ENCODE data around the gene CACNB4. TPM values are rescaled to one million over a fixed set of nuclear protein-coding genes. Genes with fewer than 3 reads are reported as not detected.
A peak's percentile ranks its signal among the peaks of the same experiment; 100 is the strongest.
"Not testable (repeated sequence)": the region's sequence is repeated elsewhere in the genome, so short reads cannot be mapped to it uniquely, and the experiment has no call there.

The CACNB4 gene
- total RNA-seq, 1 donor, result 4.8 TPM

DNA sequence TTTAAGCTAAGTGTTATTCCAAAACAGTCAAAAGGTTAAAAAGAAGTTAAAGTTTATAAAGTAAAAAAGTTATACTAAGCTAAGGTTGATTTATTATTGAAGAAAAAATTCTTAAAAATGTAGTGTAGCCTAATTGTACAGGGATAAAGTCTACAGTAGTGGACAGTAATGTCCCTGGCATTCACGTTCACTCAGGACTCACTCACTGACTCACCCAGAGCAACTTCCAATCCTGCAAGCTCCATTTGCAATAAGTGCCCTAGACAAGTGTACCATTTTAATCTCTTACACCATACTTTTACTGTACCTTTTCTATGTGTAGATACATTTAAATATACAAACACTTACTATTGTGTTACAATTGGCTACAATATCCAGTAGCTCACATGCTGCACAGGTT is 86.1 kb downstream of the CACNB4 start:
- TF ChIP-seq, protein P1, sequence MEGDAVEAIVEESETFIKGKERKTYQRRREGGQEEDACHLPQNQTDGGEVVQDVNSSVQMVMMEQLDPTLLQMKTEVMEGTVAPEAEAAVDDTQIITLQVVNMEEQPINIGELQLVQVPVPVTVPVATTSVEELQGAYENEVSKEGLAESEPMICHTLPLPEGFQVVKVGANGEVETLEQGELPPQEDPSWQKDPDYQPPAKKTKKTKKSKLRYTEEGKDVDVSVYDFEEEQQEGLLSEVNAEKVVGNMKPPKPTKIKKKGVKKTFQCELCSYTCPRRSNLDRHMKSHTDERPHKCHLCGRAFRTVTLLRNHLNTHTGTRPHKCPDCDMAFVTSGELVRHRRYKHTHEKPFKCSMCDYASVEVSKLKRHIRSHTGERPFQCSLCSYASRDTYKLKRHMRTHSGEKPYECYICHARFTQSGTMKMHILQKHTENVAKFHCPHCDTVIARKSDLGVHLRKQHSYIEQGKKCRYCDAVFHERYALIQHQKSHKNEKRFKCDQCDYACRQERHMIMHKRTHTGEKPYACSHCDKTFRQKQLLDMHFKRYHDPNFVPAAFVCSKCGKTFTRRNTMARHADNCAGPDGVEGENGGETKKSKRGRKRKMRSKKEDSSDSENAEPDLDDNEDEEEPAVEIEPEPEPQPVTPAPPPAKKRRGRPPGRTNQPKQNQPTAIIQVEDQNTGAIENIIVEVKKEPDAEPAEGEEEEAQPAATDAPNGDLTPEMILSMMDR (IDR thresholded peaks at IDR 0.05; ENCODE audit: insufficient read depth, low read length), result no peak
- no peak for DNase-seq (ENCODE audit: low read depth)
- H3K4me3 ChIP-seq (ENCODE audit: low read depth, low read length), result no peak overlapping the region

DNA sequence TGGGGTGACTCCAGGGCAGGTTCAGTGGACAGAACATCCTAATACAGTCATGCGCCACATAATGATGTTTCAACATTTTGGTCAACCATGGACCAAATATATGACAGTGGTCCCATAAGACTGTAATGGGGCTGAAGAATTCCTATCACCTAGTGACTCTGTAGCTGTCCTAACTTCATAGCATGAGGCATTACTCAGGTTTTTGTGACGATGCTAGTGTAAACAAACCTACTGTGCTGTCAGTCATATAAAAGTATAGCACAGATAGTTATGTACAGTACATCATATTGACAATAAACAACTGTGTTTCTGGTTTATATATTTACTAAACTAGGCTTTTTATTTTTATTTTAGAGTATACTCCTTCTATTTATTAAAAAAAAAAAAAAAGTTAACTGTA is 87.1 kb downstream of the CACNB4 start:
- TF ChIP-seq, protein P1 (IDR thresholded peaks at IDR 0.05; ENCODE audit: insufficient read depth, low read length), result no peak
- H3K4me3 ChIP-seq (ENCODE audit: low read depth, low read length), result no peak overlapping the region
- no peak for DNase-seq (ENCODE audit: low read depth)

DNA sequence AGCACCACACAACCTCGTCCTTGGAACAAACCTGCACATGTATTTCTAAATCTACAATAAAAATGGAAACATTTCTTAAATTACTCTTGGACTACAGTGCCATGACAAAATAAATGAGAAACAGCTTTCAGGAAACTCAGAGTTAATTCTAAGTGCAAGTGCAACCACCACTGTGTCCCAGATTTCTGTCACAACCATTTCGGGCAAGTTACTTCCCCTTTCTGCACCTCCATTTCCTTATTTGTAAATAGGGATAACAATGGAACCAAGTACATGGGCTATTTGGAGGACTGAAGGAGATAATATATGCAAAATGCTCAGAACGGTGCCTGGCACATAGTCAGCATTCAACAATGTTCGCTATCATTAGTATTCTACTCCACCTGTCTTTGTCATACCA is 93.2 kb downstream of the CACNB4 start:
- DNase-seq (ENCODE audit: low read depth), result no peak
- TF ChIP-seq, protein P1 (IDR thresholded peaks at IDR 0.05; ENCODE audit: insufficient read depth, low read length), result no peak
- H3K4me3 ChIP-seq (ENCODE audit: low read depth, low read length), result no peak overlapping the region

DNA sequence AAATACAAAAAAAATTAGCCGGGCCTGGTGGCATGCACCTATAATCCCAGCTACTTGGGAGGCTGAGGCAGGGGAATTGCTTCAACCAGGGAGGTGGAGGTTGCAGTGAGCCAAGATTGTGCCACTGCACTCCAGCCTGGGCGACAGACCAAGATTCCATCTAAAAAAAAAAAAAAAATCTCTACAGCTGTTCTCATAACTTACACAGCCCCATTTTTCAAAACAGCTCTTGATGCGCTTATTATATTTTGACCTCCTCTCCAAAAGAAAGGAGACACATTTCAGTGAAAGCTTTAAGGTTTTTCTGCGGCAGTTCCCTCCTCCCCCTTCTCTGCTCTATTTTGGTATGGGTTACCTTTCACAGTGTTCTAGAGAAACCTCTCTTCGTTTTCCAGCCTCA is 95.6 kb downstream of the CACNB4 start:
- DNase-seq (ENCODE audit: low read depth); H3K4me3 ChIP-seq (ENCODE audit: low read depth, low read length): not testable (repeated sequence)

DNA sequence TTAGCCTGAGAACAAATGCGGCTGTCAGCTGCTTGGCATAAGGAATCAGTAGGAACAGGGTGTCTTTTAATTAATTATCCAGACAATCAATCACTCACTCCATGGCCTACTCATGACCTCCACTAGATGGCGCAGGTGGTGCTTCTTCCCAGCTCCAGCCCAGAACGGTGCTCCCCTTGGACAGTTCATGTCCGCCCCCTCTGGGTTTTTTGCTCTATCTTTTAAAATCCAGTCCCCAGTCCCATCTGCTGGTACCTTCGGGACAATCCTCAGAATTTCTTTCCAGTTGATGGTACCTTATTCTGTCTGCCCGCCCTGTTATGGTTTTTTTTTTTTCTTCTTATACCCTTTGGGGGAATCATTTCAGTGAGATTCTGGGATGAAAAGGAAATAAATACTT is 99.8 kb downstream of the CACNB4 start:
- TF ChIP-seq, protein P1 (IDR thresholded peaks at IDR 0.05; ENCODE audit: insufficient read depth, low read length), result peak; percentile 84
- H3K4me3 ChIP-seq (ENCODE audit: low read depth, low read length), result no peak overlapping the region
- peak; percentile 45 for DNase-seq (ENCODE audit: low read depth)

DNA sequence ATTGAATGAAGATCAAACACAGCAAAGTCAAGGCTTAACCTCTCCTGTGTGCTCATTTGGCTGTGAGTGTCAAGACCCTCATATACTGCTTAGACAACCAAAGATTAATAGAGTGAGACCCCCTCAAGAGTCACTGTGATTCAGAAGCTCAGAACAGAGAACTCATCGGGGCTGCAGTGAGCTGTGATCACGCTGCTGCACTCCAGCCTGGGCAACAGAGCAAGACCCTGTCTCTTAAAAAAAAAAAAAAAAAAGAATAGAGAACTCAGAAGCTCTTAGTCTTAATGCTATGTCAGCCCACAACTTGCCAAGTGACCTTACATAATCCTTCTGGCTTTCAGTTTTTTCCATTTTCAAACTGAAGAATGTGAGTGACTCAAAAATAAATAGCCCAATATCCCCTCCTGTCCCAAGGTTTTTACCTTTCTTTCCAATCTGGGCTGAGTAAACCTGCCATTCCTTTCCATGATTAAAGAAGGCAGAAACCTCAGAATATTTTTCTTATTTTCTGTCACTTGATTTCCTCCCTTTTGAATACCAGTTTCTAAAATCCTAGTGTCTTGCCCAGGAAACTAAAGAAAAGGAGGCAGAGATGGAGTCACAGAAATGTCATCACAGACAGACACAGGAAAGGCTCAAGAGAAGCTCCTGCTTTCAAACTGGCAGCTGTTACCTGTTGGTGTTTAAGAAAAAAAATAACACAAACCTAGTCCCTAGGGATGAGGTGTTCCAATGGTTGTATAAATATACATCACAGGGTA is 102.4 kb downstream of the CACNB4 start:
- H3K4me3 ChIP-seq (ENCODE audit: low read depth, low read length), result no peak overlapping the region
- DNase-seq (ENCODE audit: low read depth), result no peak
- TF ChIP-seq, protein P1 (IDR thresholded peaks at IDR 0.05; ENCODE audit: insufficient read depth, low read length), result no peak

DNA sequence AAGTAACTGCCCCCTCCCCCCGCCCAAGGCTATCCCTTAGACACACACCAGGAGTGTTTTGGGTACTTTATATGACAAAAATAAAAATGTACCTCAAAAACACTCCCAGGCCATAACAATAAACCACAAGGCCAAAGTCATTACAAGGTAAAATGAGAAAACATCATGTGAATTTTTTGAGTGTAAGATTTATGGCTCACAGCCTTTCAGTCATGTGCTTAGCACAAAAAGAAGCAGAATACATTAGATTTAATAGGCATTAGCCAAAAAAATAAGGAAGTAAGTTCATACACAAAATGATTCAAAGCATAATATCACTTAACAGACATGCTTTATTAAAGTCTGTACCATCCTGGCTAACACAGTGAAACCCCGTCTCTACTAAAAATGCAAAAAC is 103.7 kb downstream of the CACNB4 start:
- no peak overlapping the region for H3K4me3 ChIP-seq (ENCODE audit: low read depth, low read length)
- DNase-seq (ENCODE audit: low read depth), result no peak
- TF ChIP-seq, protein P1 (IDR thresholded peaks at IDR 0.05; ENCODE audit: insufficient read depth, low read length), result no peak

DNA sequence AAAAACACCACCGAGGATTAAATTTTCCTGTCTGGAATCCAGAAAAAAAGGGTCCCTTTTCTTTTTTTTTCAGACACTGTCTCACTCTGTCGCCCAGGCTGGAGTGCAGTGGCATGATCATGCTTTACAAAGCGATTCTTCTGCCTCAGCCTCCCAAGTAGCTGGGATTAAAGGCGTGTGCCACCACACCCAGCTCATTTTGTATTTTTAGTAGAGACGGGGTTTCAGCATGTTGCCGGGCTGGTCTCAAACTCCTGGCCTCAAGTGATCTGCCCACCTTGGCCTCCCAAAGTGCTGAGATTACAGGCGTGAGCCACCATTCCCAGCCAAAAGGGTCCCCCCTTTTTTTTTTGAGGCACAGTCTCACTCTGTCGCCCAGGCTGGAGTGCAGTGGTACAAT is 104.7 kb downstream of the CACNB4 start:
- not testable (repeated sequence) for H3K4me3 ChIP-seq (ENCODE audit: low read depth, low read length); DNase-seq (ENCODE audit: low read depth)

Data from fibroblast of the aortic adventitia (primary cell).